Effector memory CD4-positive, alpha-beta T cell (primary cell): Measurements from ENCODE around the gene SHTN1.
A peak's percentile ranks its signal among the peaks of the same experiment; 100 is the strongest.

Experiments used
- DNase-seq, 3 donors: peaks; one replicate each; pipeline ENCODE4 v3.0.0-alpha.2; 2020
- H3K27ac ChIP-seq: 2 replicates; pipeline ENCODE4 v1.7.0; 2013; ENCODE audit warnings: mild to moderate bottlenecking, low read length, moderate library complexity; ENCODE audit not compliant: insufficient read depth, poor library complexity, severe bottlenecking
- H3K27me3 ChIP-seq: replicated peaks from 2 replicates; pipeline ENCODE4 v1.7.0; 2013; ENCODE audit warnings: mild to moderate bottlenecking, low read length; ENCODE audit not compliant: insufficient read depth, control insufficient read depth, poor library complexity, severe bottlenecking
- H3K36me3 ChIP-seq: 2 replicates; pipeline ENCODE4 v1.7.0; 2013; ENCODE audit warnings: mild to moderate bottlenecking, low read length, moderate library complexity; ENCODE audit not compliant: control insufficient read depth, insufficient read depth
- H3K4me1 ChIP-seq: 2 replicates; pipeline ENCODE4 v1.7.0; 2013; ENCODE audit warnings: low read length, mild to moderate bottlenecking; ENCODE audit not compliant: control insufficient read depth, insufficient read depth, poor library complexity, severe bottlenecking
- H3K4me3 ChIP-seq: 2 replicates; pipeline ENCODE4 v1.7.0; 2013; ENCODE audit warnings: low read length, low read depth, mild to moderate bottlenecking; ENCODE audit not compliant: insufficient read depth, poor library complexity, severe bottlenecking
- H3K9me3 ChIP-seq: 2 replicates; pipeline ENCODE4 v1.7.0; 2013; ENCODE audit warnings: mild to moderate bottlenecking, low read length, moderate library complexity; ENCODE audit not compliant: control insufficient read depth

SHTN1 gene

GRCh38 chr10:116848032-116848943 lies 156.7 kb downstream of the SHTN1 start:
- Histone ChIP-seq H3K4me3 (no peak overlapping the region), H3K27ac (no peak overlapping the region), H3K4me1 (no peaks in the 10 kb centered on the region), H3K36me3 (no peaks in the 10 kb centered on the region), H3K27me3 (no peaks in the 10 kb centered on the region), H3K9me3 (no peaks in the 10 kb centered on the region)
- DNase-seq, result peak in 1 of 3 donors; percentile 4

GRCh38 chr10:116845823-116846222 lies 159.2 kb downstream of the SHTN1 start:
- Histone ChIP-seq H3K27ac (no peak overlapping the region), H3K4me1 (no peaks in the 10 kb centered on the region), H3K4me3 (no peak overlapping the region), H3K36me3 (no peaks in the 10 kb centered on the region), H3K9me3 (no peaks in the 10 kb centered on the region), H3K27me3 (no peaks in the 10 kb centered on the region)
- DNase-seq, result no peak

GRCh38 chr10:116840389-116841075 lies 164.5 kb downstream of the SHTN1 start:
- Histone ChIP-seq H3K27me3 (no peaks in the 10 kb centered on the region), H3K4me1 (no peaks in the 10 kb centered on the region), H3K4me3 (no peak overlapping the region), H3K27ac (no peak overlapping the region), H3K9me3 (no peaks in the 10 kb centered on the region), H3K36me3 (no peaks in the 10 kb centered on the region)
- no peak for DNase-seq

- H3K9me3 ChIP-seq, result no peaks in the 10 kb centered on the region
- no peaks in the 10 kb centered on the region for H3K4me1 ChIP-seq
- H3K4me3 ChIP-seq, result no peak overlapping the region
- no peak overlapping the region for H3K27ac ChIP-seq
- no peaks in the 10 kb centered on the region for H3K36me3 ChIP-seq
- H3K27me3 ChIP-seq, result no peaks in the 10 kb centered on the region
- DNase-seq, result no peak
Measured at GRCh38 chr10:116838143-116838725, 166.8 kb downstream of the SHTN1 start.

GRCh38 chr10:116836902-116837523 lies 168.0 kb downstream of the SHTN1 start:
- no peaks in the 10 kb centered on the region for H3K27me3 ChIP-seq
- no peak for DNase-seq
- H3K4me3 ChIP-seq, result no peak overlapping the region
- H3K9me3 ChIP-seq, result no peaks in the 10 kb centered on the region
- H3K36me3 ChIP-seq, result no peaks in the 10 kb centered on the region
- H3K4me1 ChIP-seq, result no peaks in the 10 kb centered on the region
- no peak overlapping the region for H3K27ac ChIP-seq

- Histone ChIP-seq H3K27me3 (no peaks in the 10 kb centered on the region), H3K9me3 (no peaks in the 10 kb centered on the region), H3K27ac (no peak overlapping the region), H3K4me1 (no peaks in the 10 kb centered on the region), H3K36me3 (no peaks in the 10 kb centered on the region), H3K4me3 (no peak overlapping the region)
- DNase-seq, result no peak
Measured at GRCh38 chr10:116836083-116836482, 168.9 kb downstream of the SHTN1 start.

- no peak for DNase-seq
- no peaks in the 10 kb centered on the region for H3K9me3 ChIP-seq
Measured at GRCh38 chr10:116835658-116836057, 169.3 kb downstream of the SHTN1 start.

GRCh38 chr10:116833986-116834985 lies 170.7 kb downstream of the SHTN1 start:
- Histone ChIP-seq H3K4me3 (no peak overlapping the region), H3K27me3 (no peaks in the 10 kb centered on the region), H3K27ac (no peak overlapping the region), H3K4me1 (no peaks in the 10 kb centered on the region), H3K9me3 (no peaks in the 10 kb centered on the region), H3K36me3 (no peaks in the 10 kb centered on the region)
- DNase-seq, result no peak

More at GRCh38 chr10:116835658-116836057, 169.3 kb downstream of the SHTN1 start:
- Histone ChIP-seq H3K27ac (no peak overlapping the region), H3K4me3 (no peak overlapping the region), H3K4me1 (no peaks in the 10 kb centered on the region), H3K36me3 (no peaks in the 10 kb centered on the region), H3K27me3 (no peaks in the 10 kb centered on the region)

GRCh38 chr10:116831790-116832189 lies 173.2 kb downstream of the SHTN1 start:
- no peak for DNase-seq
- Histone ChIP-seq H3K4me1 (no peaks in the 10 kb centered on the region), H3K9me3 (no peaks in the 10 kb centered on the region), H3K36me3 (no peaks in the 10 kb centered on the region), H3K4me3 (no peak overlapping the region), H3K27me3 (no peaks in the 10 kb centered on the region), H3K27ac (no peak overlapping the region)
